Right kidney (tissue), 9 donors: ENCODE data around the gene N4BP2.
"Not testable (repeated sequence)": the region's sequence is repeated elsewhere in the genome, so short reads cannot be mapped to it uniquely, and the experiment has no call there.

ENCODE experiments used
- DNase-seq: peaks from one replicate; pipeline ENCODE4 v3.0.0-alpha.2; 2016
- long read RNA-seq, 8 donors: transcript quantifications; one replicate each; lab custom pipeline, GENCODE V29; 2026

The N4BP2 gene
- long read RNA-seq, donor 1, result 0 reads
- long read RNA-seq, donor 2, result 0 reads
- long read RNA-seq, donor 3, result 0 reads
- long read RNA-seq, donor 4, result 0 reads
- long read RNA-seq, donor 5, full-length matches to known transcripts, result 1 of 1 reads
- long read RNA-seq, donor 5, partial matches to known transcripts, result 0 of 1 reads
- long read RNA-seq, donor 5, other reads (novel, unspliced or antisense), result 0 of 1 reads
- long read RNA-seq, donor 6, result 0 reads
- long read RNA-seq, donor 7, partial matches to known transcripts, result 0 of 2 reads
- long read RNA-seq, donor 7, other reads (novel, unspliced or antisense), result 0 of 2 reads
- long read RNA-seq, donor 8, result 0 reads

DNA sequence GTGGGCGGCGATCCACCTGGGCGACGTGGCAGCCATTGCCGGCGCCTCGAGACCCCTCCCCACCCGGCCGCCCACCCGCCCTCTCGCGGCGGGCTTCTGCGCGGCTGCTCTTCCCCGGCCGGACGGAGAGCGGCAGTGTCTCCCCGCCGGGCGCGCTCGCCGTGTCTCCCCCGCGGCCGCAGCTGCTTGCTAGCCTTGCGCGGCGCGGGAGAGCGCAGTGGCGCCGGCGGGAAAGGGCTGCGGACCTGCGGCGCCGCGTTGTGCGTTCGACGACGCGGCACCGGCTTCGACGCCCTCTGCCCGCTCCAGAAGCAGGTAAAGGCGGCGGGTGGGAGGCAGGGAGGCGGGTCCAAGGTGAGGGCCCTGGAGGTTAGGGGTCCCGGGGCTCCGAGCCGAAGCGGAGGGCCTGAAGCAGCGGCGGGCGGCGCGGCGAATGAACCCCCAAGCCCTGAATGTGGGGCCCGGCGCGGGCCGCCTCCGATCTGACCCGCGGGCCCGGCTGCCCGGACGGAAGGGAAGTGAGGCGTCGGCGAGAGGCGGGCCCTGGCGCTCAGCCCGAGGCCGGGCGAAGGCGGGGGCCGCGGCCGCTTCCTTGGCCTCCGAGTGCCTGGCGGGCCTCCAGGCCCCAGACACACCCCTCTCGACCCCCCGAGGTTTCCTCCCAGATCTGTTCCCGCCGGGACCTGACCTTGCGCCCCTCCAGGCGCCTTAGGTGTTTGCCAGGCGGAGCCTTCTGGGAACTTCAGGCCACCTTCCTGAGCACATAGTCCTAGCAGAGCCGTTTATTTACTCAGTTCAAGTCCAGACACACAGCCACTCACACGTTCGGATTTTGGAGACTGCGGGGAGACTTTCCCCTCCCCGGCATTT is at the start of gene N4BP2:
Gene N4BP2, plus strand, starts transcription at position 135 of the 870 bp plus-strand sequence. CDS start 40,491 bp downstream, outside the sequence.
- peak; percentile 93 for DNase-seq

DNA sequence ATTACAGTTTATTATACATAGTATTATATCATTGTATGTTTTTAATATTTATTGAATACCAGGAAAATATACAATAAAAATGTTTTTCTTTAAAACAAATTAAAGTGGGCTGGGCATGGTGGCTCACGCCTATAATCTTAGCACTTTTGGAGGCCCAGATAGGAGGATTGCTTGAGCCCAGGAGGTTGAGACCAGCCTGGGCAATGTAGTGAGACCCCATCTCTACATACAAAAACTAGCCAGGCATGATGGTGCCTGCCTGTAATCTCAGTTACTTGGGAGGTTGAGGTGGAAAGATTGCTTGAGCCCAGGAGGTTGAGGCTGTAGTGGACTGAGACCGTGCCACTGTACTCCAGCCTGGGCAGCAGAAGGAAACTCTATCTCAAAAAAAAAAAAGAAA is 40.6 kb upstream of the N4BP2 start:
- DNase-seq, result no peak

DNA sequence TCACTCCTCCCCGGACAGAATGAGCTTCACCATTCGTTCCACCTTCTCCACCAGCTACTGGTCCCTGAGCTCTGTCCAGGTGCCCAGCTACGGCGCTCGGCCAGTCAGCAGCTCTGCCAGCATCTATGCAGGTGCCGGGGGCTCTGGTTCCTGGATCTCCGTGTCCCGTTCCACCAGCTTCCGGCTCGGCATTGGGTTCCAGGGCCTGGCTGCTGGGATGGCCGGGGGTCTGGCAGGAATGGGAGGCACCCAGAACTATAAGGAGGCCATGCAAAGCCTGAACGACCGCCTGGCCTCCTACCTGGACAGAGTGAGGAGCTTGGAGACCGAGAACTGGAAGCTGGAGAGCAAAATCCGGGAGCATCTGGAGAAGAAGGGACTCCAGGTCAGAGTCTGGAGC is 36.4 kb upstream of the N4BP2 start:
- DNase-seq, result no peak

DNA sequence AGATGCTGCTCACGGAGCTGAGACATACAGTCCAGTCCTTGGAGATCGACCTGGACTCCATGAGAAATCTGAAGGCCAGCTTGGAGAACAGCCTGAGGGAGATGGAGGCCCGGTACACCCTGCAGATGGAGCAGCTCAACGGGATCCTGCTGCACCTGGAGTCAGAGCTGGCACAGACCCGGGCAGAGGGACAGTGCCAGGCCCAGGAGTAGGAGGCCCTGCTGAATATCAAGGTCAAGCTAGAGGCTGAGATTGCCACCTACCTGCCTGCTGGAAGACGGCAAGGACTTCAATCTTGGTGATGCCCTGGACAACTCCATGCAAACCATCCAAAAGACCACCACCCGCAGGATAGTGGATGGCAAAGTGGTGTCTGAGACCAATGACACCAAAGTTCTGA is 35.5 kb upstream of the N4BP2 start:
- DNase-seq, result not testable (repeated sequence)

DNA sequence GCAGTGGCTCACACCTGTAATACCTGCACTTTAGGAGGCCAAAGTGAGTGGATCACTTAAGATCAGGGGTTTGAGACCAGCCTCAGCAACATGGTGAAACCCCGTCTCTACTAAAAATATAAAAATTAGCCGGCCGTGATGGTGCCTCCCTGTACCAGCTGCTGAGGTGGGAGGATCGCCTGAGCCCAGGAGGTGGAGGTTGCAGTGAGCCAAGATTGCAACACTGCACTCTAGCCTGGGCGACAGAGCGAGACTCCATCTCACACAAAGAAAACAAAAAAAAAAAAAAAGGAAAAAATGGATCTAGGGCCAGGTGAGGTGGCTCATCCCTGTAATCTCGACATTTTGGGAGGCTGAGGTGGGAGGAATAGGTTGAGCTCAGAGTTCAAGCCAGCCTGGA is 32.6 kb upstream of the N4BP2 start:
- DNase-seq, result not testable (repeated sequence)

DNA sequence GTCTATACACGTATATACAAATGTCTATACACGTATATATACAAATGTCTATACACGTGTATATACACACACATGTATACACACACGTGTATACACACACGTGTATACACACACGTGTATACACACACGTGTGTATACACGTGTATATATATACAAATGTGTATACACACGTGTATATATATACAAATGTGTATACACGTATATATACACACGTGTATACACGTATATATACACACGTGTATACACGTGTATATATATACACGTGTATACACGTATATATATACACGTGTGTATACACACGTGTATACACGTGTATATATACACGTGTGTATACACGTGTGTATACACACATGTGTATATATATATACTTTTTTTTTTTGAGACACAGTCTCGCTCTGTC is 23.9 kb upstream of the N4BP2 start:
- no peak for DNase-seq

DNA sequence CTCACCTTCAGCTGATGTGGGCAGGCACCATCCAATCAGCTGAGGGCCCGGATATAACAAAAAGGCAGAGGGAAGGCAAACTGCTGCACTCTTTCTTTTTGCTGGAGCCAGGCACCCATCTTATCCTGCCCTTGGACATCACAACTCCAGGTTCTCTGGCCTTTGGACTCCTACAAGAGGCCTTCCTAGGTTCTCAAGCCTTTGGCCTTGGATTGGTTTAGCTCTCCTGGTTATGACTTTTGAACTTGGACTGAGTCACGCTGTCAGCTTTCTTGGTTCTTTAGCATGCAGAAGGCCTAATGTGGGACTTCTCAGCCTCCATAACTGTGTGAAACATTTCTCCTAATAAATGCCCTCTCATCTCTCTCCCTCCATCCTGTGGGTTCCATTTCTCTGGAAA is 23.0 kb upstream of the N4BP2 start:
- DNase-seq, result no peak

DNA sequence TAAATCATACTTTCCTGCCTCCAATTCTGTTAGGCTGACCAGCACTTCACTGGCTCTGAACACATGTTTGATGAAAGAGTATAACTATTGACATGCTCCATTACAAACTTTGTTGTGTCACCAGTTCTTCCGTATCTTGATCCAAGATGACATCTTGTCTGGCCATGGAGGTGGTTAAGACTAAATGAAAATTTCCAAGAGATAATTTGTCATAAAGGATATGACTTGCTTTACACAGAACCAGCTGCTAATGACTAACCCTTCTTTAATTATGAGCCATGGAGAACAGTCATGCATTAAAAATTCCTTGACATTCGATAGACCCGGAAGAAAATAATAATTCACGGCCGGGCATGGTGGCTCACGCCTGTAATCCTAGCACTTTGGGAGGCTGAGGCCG is 17.7 kb upstream of the N4BP2 start:
- no peak for DNase-seq

DNA sequence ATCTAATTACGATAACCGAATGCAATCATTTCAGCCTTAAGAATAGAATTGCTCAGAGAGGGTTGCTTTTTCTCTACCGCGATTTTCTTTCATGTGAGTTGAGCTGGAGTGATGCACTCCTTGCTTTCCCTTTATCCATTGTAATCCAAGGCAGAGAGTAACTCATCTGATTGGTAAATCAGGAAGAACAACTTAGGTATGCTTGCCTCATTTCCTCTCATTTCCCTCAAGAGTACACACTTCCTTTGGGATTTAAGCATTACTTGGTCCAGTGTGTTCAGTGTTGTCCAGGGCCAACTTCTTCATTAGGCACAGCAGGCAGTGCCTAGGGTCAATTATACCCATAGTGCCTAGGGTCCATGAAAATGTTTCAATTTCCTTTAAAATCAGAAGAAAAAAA is 15.7 kb upstream of the N4BP2 start:
- DNase-seq, result no peak

DNA sequence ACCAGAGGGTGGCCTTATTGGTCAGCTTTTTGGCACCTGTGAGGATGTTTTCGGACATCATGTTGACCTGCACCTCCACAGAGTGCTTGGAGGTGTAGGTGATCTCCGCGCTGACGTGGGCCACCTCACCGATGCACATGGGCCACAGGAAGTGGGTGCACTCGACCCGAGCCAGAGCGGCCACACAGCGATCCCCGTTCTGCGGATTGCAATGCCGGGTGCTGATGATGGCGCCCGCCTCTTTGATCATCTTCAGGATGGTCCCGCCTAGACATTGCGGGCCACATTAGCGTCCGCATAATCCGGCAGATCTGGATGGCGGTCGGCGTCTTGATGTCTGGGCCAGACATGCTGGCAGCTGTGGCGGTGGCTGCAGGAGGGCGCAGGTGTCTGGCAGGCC is 12.9 kb upstream of the N4BP2 start:
- no peak for DNase-seq

DNA sequence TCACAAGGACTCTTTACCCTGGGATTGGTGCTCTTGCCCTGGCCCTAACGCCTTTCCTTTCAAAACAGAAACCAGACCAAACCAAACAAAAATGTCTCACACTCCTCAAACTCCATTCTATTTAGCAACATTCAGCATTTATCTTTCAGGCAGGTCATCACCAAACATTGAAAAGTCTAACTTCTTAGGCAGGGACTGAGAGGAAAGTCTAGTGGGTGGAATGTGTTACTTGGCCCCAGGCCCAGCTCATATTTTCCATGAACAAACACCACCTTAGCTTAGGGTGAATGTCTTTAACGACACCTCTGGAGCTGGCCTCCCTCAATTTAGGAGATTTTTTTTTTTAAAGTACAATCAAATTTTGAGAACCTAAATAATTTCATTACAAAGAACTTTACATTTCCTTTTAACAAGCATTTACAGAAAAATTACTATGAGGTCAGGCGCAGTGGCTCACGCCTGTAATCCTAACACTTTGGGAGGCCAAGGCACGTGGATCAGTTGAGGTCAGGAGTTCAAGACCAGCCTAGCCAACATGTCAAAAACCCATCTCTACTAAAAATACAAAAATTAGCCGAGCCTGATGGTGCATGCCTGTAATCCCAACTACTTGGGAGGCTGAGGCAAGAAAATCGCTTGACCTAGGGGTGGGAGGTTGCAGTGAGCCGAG is 10.2 kb upstream of the N4BP2 start:
- DNase-seq, result no peak

DNA sequence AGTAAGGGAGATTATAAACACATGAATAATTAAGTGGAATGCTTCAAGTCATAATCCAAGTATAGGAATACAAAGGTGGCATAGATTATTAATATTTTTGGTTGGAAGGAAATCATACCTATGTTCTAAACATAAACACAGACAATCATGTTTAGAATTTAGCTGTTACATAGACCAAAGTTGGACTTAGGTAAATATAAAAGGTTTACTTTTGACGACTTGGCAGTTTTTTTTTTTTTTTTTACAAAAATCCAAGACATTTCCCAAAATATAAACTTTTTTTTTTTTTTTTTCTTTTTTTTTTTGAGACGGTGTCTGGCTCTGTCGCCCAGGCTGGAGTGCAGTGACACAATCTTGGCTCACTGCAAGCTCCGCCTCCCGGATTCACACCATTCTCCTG is 3.5 kb upstream of the N4BP2 start:
- no peak for DNase-seq

DNA sequence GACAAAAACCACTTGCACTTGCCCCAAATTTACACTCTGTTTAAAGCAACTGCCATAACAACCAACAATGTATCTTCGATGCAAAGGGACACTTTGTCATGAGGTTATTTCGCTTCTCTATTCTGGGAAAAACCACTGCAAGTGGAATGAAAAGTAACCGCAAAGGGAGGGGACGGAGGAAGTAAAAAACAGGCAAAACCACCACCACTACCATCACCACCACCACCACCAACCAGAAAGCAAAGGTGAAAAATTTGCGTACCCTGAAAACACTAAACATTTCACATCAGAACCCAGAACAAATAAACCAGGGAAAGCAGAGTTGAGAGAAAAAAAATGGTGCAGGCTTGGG is 1.2 kb upstream of the N4BP2 start:
- DNase-seq, result no peak

DNA sequence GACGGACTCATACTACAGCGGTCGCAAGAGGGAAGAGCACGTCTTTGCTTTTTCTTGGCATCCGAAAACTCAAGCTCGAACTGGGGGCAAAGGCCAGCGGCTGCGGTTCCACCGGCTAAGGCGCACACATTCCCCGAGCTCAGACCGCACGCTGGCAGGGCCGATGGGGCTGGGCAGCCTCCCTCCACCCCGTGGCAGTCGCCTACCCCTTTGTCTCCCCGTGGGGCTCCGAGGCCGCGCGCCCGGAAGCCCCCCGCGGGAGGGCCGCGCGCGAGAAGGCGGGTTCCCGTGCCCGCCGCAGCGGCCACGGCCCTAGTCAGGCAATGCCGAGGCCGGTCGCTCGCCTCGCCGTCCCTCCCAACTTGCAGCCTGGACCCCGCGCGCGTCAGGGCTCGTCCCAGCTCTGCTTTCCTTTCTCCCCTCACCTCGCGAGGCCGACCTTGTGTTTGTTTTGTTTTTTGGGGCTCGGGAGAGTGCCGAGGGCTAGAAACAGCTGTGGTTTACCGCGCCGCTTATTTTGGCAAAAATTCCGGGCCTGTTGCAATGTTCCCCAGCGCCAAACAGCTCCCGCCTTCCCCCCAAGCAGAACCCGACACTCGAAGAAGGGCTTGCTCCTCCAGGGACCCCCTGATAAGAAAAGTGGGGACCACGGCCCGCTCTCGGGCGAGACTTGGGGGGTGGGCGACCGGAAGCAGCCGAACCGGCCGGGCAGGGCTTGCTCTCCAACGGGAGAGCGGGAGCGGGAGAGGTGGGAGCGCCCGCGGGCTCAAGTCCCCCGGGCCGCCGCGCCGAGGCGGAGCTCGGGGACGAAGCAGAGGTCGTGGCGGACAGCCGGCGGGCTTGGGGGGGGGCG is 561 bp upstream of the N4BP2 start:
- DNase-seq, result peak; percentile 98

DNA sequence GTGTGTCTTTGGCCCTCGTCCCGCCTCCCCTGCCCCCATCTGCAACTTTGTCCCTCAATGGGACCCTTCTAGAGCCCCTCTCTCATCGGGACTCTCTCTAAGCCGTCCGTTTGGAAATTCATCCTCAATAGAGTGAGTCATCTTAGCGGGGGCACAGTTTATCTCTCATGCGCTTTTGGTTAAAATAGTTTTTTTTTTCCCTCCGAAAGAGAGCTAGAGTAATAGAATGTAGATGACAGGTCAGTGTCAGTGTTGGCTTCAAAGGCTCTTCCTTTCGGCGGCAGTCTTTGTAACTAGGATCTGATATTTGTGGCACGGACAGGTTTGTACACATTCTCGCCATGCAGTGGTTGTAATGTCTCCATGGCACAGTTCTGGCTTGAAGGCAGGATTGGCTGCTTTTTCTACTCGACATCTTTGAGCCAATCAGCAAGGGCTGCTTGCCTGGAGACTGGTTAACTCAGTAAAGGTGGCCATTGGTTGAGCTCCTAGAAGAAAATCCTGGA is 989 bp downstream of the N4BP2 start:
- no peak for DNase-seq

DNA sequence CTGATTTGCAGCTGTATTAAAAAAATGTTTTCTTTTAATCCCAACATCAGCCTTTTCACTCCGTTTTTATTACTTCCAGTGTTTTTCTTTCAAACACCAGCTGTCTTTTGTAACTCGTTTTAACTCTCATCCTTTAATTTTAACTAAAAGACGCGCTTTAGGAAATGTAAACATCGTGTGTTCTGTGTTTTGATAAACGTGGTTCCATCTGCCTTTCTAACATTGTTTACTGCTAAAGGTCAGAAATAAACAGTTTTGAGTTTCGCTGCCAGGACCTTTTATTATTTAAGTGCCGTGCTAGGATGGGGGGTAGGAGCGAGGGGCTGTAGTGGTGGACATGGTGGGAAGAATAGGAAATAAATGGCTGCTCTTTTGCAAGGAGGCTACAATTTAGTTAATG is 1.5 kb downstream of the N4BP2 start:
- peak; percentile 57 for DNase-seq

DNA sequence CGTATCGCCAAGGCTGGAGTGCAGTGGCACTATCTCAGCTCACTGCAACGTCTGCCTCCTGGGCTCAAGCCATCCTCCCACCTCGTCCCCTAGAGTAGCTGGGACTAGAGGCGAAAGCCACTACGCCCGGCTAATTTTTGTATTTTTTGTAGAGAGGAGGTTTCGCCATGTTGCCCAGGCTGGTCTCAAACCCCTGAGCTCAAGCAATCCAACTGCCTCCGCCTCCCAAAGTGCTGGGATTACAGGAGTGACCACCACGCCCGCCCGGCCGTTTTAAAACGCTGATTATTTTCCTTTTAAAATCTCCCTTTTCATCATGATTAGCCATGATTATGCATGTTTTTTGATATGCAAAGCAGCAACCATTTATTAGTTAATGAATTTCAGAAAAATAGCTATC is 2.2 kb downstream of the N4BP2 start:
- DNase-seq, result peak; percentile 12

DNA sequence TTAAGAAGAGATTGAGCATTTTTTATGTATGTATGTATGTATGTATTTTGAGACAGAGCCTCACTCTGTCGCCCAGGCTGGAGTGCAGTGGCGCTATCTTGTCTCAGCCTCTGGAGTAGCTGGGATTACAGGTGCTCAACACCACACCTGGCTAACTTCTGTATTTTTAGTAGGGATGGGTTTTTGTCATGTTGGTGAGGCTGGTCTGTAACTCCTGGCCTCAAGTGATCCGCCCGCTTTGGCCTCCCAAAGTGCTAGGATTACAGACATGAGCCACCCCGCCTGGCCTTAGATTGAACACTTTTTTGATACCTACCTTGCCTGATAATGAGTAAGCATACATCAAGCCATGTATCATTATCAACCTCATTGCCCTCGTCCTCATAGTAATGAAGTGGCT is 2.7 kb downstream of the N4BP2 start:
- DNase-seq, result no peak

DNA sequence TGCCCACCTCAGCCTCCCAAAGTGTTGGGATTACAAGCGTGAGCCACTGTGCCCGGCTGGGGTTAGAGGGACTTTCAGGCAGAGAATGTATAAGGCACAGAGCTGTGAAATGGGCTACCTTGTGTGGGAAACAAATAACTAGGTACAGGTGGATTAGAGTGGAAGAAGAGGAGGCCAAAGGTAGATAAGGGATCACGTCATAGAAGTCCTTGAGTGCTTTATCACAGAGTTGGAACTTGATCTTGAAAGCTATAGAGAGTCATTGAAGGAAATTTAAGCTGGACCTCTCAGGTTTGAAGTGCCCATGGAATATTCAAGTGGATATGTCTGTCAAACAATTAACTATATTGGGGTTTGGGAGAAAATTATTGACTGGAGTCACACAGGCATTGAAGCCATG is 8.4 kb downstream of the N4BP2 start:
- DNase-seq, result no peak

DNA sequence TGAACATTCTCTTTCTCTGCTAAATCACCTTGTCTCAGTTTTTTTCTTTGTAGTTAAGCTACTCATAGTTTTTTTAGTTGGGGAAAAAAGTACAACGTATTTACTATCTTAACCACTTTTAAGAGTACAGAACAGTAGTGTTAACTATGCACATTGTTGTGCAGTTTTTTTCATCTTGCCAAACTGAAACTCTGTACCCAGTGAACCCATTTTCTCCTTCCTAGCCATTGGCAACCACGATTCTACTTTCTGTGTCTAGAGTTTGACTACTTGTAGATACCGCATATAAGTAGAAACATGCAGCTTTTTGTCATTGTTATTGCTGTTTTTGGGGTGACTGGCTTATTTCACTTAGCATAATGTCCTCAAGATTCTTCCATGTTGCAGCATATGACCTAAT is 10.0 kb downstream of the N4BP2 start:
- no peak for DNase-seq

DNA sequence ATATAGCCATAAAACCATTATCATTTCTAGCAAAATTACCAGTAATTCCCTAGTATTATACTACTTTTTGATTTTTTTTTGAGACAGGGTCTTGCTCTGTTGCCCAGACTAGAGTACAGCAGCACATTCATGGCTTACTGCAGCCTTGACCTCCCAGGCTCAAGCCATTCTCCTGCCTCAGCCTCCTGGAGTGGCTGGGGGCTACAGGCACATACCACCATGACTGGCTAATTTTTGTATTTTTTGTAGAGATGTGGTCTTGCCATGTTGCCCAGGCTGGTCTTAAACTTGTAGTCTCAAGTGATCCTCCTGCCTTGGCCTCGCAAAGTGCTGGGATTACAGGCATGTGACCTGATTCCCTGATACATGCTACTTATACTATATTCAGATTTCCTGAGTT is 13.7 kb downstream of the N4BP2 start:
- no peak for DNase-seq

DNA sequence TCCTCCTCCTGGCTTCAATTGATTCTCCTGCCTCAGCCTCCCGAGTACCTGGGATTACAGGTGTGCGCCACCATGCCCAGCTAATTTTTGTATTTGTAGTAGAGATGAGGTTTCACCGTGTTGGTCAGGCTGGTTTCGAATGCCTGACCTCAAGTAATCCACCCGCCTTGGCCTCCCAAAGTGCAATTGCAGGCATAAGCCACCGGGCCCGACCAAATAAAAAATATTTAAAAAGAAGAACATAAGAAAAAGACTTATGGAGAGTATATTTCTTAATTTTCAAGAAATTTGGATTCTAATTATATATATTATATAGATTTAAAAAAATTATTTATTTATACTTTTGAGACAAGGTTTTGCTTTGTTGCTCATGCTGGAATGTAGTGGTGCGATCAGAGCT is 29.8 kb downstream of the N4BP2 start:
- DNase-seq, result no peak
